LHCN-M2 (cell line): ENCODE data around the gene PTPRG. TPM values are rescaled to one million over a fixed set of nuclear protein-coding genes. Genes with fewer than 3 reads are reported as not detected.

Source experiments
- DNase-seq: peaks from one replicate; pipeline ENCODE4 v3.0.0-alpha.2; 2012; ENCODE audit warnings: low read depth
- total RNA-seq: library from RNA; depleted of rRNA; stranded (reverse); fragments of >200 nt; gene quantifications from 2 replicates; pipeline ENCODE4 v1.2.3, GENCODE V29; 2014

PTPRG gene
- total RNA-seq, 1 experiment from 2014 or later: 32.2 TPM

DNA sequence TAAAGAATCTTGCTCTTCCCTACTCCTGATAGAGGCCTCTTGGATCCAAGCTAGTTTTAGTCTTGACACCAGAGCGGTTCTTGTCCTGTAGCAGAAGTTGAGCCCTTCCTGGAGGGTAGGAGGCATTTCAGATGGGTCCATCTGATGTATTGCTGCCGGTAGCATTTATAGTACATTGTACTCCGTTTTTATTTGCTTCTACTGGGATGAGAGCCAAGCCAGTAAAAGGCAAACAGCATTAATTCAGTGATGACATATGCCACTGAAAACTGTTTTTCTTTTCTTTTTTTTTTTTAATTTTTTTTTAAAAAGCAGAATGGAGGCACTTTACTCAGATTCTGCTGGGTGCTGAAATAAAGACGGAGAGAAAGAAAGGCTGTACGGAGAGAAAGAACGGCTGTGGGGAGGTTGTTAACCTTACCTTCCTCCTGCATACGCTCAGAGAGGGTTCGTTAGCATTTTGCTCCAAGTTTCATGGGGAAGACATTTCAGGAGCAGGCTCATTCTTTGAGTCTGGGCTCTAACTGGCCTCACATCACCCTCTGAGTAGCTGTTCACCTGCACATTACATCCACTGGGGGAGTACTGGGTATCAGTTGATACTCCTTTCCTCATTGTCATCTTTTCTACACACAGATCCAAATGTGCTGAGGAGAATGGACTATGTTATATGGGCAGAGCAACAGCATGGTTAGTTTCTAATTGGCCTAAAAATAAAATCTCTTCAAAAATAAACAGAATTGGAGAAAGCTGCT, 650.5 kb downstream of the PTPRG start:
- DNase-seq: no peak

DNA sequence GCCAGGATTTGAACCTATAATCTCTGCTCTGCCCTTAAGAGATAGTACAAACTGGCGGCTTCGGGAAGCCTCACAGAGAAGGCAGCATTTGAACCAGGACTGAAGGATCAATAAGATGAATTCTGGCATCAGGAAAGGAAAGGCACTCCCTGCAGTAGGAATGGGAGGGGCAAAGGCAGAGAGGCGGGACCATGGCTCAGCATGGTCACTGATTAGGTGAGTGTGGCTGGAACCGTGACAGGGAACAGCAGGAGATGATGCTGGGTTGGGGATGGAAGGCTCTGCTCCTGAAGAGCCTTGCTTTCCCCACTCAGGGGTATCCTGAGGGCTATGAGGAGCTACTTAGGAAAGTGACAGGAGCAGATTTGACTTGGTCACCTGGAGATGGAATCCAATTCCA, 653.5 kb downstream of the PTPRG start:
- no peak for DNase-seq

DNA sequence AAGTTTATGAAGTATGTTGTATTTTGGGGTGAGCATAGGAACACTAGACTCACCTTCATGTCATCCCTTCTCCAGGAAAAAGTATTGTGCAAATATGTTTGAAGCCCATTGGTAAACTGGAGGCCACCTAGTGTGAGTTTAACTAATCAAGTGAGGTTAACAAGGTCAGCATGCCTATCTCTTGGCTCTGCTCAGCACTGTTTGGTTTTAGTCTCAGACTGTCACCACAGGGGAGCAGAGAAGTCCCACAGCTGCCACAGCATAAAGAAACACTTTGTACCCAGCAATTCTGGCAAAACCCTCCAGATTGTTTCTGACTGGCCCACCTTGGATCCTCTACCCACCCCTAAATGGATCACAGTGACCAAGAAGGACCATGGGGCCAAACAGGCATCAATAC, 659.2 kb downstream of the PTPRG start:
- no peak for DNase-seq

DNA sequence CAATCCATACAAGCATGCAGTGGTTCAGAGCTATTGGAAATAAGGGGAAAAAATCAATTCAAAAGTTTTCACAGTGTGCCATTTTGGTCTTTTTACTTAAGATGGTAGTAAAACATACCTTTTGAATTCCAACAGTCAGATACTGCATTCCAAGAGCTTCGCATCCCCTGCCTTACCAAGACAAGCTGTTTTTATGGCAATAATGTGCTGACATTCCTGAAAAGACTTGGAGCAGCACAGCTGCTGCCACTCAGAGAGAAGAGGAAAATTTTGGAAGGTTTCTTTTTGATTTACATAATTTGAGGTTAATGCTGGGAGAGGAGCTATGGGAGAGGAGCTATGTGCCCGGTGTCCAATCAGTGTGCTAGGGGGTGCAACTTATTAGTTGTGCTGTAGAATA, 663.7 kb downstream of the PTPRG start:
- no peak for DNase-seq

DNA sequence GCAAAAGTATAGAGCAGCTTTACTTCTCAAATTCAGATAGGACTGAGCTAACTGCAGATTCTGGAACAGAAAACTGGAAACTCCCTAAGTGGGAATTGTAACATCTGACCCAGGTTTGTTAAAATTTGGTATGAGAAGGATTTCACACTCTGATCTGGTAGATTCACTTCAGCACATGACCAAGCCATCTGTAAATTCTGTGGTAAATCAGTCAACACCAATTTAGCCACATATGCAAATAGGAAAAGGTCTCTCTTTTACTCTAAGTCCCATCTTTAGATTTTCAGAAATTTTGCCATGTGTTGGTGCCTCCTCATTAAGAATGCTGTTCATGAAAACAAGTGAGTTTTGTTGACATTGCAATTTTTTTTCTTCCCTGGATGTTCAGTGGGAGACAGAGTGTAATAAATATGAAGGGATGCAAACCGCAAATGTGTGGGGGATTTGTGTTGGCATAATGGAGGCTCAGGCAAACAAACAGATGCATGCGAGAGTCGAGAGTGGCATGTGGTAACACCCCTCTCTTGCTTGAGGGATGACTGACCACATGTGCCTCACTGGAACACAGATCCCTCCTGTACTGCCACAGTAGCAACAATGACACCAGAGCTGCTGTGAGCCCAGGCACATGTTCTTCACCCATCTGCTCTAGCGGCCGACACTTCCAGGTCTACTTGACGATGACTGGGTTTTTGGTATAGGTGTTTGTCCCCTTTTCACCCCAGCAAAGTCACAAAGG, 665.4 kb downstream of the PTPRG start:
- no peak for DNase-seq

DNA sequence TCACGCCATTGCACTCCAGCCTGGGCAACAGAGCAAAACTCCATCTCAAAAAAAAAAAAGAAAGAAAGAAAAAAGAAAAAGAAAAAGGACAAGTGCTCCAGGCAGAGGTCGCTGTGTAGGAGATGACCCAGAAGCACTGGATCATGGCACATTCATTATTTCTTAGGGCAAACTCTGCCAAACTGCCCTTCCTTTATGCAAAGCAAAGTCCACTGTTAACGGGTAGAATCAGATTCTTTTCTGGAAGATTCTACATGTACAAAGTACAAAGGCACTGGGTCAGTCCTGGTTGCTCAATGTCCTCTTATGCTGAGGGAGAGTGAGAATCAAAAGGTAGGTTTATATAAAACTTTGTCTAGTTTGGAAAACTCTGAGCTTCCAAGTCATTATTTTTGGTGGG, 667.1 kb downstream of the PTPRG start:
- DNase-seq: no peak

DNA sequence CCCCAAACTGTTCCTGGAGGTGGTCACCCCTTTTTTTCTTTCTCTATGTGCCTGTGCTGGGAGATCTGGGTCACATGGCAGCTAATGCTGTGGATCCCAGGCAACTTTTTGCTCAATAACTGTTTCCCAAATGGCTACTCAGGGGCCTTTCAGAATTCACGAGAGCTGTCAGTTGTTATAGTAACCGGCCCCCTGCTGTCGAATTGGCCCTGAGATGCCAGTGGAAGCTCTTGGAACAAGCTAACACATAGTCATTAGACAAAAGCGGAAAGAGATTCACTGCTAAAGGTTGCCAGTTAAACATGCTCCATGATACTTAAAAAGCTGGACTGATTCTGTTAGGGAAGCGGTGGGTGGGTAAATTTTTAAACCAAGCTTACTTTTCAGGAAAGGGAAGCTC, 667.8 kb downstream of the PTPRG start:
- DNase-seq: no peak

DNA sequence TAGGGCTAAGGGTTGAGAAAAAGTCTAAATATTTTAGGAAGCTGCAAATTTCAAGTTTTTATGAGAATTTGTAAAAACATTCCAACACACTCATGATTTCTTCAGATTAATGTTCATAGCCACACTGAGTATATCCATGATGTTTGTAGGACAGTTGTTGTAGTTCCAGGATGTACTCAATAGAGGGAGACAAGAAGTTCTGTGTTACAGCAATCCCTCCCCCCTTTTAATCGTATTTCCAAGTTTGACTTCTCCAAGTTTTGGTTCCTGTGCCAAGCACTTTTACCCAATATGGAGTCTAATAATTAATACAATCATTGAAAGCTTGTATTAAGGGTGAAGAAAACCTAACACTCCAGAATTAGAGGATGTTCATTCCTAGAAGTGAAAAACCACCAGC, 668.5 kb downstream of the PTPRG start:
- no peak for DNase-seq

DNA sequence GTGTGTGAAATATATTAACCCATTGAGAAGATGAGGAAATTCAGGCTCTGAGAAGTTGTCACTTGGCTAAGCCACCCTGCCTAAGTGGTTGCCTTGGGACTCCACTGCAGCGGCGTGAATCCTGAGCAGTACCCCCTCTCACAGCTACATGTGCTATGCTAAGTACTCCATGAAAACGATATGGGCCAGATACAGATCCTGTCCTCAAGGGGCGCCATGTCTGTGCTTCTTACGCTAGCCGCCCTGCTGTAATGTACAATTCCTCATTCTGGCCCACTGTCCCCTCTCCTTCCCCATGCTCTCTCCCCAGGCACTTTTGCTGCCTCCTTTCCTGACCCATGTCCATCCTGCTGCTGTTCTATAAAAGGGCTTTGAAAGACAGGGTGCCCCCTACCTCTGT, 671.7 kb downstream of the PTPRG start:
- no peak for DNase-seq

DNA sequence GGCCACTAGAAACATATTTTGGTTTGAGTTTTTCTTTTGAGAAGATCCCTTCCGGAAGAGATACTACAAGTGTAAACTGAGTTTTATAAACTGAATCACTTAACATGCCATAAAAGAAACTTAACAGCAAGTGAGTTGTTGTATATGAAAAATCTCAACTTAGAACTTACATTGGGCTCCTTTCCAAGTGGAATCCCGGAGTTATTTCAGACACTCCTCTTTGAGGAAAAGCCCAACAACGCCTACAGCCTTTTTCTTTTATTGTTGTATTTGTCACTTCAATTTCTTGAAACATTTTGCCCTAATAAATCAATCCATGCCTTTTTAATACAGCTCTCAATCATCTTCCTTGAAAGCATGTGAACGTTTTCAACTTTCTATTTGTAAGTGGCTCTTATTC, 674.6 kb downstream of the PTPRG start:
- DNase-seq: no peak

DNA sequence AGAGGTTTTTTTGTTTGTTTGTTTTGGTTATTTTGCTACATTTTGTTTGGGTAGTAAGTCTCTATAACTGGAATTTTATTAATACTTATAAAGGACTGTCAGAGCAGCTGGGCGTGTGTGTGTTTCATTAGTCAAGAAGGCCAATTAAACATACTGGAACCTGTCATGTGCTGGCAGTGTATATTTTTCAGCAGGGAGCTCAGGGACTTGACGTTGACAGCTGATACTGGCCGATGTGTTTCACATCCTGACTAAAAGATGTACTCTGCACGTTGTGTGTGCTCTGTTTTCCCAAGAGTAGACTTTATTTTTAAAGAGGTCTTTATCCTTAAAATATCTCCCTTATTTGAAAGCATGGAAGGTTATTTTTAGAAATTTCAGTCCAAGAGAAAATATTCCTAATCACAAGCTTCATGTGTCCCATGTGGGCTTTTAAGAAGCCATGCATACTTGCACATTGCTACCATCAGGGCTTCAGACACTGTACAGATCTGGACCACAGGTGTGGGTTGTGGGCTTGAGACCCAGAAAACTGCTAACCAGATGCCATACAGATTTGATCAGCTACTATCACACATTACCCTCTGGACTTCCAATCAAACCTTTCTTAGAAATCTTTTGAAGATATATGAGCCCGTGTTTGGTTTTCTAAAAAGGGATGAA, 676.0 kb downstream of the PTPRG start:
- peak; percentile 9 for DNase-seq

DNA sequence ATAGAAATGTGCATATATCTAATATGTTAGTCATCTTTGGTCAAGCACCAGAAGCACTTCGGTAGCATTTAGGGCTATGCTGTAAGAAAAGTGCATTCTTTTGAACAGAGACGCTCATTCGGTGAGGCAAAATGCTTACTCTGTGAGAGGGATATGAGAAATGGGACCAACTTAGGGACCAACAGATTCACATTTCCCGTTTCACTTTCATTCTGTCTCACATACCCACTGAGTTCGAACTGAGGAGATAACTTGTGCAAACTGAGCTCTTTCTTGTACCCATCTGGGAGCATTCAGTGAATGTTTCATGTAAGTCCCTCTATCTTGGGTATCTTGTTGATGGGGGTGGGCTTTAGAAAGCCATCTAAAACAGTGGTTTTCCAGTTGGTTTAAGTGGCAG, 676.6 kb downstream of the PTPRG start:
- DNase-seq: no peak

DNA sequence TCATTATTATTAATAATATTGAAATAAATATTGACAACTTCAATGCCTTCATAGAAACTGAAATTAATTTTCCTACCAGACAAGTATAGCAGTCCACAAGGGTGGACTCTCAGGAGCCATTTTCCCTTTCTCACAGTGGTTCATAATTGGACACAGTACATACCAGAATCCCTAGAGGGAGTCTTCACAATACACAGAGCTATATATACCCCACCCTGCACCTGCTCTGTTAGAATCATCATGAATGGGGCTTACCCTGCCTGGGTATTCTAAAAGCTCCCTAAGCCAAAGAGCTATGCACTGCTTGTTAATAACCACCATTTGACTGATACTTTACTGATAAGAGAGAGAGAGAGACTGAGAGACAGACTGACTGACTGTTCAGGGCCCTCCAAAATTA, 677.1 kb downstream of the PTPRG start:
- DNase-seq: no peak

DNA sequence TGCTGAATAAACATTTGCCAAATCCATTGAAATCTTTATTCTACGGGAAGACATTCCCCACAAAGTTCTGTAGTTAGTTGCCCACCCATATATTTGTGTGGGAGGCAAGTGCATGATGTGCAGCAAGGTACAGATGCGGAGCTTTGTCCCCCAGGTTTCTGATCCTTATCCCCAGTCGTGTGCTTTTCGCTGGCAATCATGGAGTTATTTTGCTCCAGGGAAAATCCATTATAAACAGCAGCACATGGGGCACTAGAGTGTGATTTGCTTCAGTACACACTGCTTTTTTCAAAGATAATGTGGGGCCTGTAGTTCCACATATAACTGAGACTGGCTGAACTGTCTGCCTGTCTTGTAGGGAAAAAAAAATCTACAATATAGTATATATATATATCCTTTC, 679.9 kb downstream of the PTPRG start:
- no peak for DNase-seq

DNA sequence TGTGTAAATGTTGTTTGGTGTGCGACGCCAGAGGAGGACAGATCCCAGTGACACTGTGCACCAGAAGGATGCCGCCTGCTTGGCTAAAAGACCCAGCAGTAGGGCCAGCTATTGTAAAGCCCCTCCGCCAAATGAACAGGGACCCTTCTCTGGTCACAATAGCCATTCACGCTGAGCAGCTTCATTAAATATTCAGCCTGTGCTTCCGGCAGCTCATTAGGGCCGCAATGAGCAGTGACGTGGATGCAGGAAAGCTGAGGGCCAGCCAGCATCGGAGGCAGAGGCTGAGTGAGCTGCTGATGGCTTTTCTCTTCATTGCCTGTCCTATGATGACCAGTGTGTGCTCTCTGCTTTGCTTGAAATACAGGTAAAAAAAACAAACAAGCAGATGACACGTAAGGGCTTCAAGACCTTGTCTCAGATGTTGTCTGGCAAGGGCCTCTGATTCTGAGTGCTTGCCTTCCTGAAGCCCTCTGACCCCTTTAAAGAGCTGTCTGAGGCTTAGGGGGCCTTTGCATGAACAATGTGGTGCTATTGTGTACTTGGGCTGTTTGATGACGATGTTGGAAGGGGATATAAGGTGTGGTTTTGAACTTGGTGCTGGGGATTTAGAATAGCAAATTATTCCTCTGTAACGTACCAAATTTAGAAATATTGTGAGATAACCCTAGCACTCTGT, 681.6 kb downstream of the PTPRG start:
- DNase-seq: no peak

DNA sequence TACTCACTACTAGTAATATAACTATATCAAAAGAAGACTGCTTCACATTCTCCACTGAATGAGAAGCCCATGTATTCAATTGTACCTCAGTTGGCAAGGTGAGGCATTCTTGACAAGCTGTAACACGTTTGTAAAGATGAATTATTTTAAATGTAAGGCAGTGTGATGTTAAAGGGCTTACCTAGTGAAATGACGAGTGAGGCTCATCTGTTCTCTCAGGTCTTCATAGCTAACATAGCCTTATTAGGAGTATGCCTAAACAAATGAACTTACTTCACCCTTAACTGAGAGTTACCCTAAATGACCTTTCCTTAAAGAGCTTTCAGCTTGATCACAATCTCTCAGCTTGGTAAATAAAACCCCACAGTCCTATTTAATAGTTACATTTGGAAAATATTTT, 684.7 kb downstream of the PTPRG start:
- no peak for DNase-seq

DNA sequence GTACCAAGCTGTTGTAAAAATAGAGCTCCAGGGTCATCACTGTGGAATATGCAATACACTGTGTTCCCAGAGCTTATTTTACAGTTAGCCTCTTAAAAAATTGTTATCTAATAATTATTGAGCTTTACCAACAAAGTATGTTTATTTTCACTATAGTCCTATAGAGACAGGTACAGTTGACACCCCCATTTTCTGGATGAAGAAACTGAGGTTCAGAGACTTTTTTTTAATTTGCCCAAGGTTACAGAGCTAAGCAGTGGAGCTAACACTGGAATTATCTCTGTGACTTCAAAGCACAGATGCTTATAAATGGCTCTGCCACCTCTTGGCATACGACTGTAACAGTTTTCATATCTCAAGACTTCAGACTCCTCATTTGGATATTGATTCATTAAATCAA, 685.6 kb downstream of the PTPRG start:
- DNase-seq: no peak

DNA sequence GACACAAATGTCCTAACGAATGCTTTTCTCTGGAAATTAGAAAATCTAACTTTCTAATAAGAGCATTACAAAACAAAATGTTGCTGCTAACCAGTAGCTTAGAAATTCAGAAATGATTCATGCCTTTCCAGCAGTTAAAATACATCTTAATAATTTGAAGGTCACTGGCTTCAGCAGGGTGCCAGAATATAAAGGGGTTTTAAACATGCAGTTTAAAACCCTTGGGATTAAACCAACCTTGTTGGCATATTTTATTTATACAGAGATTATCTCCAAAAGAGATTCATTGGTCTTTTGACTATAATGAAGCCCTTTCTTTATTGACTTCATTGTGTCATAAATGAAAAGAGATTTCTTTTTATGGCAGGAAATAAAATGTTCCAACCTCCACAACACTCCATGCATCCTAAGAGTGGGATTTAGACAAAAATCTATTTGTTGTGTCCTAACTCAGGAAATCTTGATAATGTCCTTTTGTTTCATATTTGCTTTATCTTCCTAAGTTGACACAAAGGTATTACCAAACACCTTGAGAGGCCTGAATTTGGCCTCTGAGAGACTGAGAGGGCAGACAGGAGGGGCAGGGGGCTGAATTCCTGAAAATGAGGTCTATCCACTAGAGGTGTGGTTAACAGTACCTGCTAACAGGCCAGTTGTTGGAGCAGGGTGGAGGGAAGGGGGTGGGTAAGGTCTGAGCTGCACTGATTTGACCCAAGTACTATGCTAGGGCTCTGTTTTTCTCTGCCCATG, 687.5 kb downstream of the PTPRG start:
- no peak for DNase-seq

DNA sequence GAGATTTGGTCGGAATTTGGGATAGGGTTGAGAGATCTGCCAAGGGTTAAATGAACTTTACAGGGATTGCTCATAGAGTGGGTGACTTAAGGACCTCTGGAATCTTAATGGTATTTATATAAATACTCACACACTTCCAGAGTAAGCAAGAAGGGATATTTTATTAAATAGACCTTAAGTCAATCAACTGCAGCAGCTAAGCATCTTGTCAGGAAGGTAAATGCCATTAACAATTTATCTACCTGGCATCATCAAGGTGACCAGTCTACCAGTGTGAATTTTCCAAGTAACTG, 688.1 kb downstream of the PTPRG start:
- no peak for DNase-seq

DNA sequence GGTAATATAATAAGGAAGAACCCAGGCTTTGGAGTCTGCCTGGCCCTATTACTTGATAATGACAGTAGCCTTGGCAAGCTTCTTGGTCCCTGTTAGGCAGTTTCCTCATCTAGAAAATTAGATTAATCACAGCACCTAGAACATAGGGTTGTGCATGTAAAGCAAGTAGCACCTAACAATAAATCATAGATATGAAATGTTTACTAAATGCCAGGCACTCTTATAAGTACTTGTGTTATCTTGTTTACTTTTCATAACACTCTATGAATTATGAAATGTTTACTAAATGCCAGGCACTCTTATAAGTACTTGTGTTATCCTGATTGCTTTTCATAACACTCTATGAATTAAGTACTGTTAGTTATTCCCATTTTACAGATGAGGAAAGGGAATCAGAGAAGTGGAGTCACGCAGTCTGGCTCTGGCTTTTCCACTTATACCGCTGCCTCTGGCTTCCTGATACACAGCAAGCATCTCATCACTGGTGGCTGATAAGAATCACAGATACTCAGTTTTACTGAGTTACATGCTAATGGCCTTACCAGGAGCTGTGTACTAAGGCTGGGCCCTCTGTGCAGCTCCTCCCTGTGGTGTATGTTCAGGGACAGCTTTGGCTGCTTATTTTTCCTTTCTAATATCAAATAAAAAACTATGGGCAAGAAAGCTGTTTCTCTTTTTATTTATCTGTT, 688.6 kb downstream of the PTPRG start:
- no peak for DNase-seq
